H9 (cell line): Measurements from ENCODE around the gene DCLK2. TPM values are rescaled to one million over a fixed set of nuclear protein-coding genes. Genes with fewer than 3 reads are reported as not detected.

Experiments used
- DNase-seq: peaks from one replicate; pipeline ENCODE4 v3.0.0-alpha.2; 2017
- H2AFZ ChIP-seq: one replicate; pipeline ENCODE4 v1.6.1; 2013; ENCODE audit warnings: mild to moderate bottlenecking, low read length, control low read depth, moderate library complexity
- H2AK5ac ChIP-seq: 2 replicates; pipeline ENCODE4 v1.6.1; 2013; ENCODE audit warnings: low read length, control low read depth, mixed read lengths; ENCODE audit not compliant: insufficient read length
- H2BK120ac ChIP-seq: one replicate; pipeline ENCODE4 v1.6.1; 2013; ENCODE audit warnings: low read depth, mild to moderate bottlenecking, low read length, control low read depth, inconsistent platforms; ENCODE audit not compliant: poor library complexity, severe bottlenecking
- H2BK12ac ChIP-seq: 2 replicates; pipeline ENCODE4 v1.6.1; 2013; ENCODE audit warnings: low read length, control low read depth, mixed read lengths, low read depth; ENCODE audit not compliant: insufficient read length
- H2BK15ac ChIP-seq: 2 replicates; pipeline ENCODE4 v1.6.1; 2013; ENCODE audit warnings: low read depth, low read length, control low read depth
- H2BK20ac ChIP-seq: one replicate; pipeline ENCODE4 v1.6.1; 2013; ENCODE audit warnings: low read depth, mild to moderate bottlenecking, low read length, control low read depth, inconsistent platforms; ENCODE audit not compliant: poor library complexity, severe bottlenecking
- H2BK5ac ChIP-seq: 2 replicates; pipeline ENCODE4 v1.6.1; 2013; ENCODE audit warnings: low read length, control low read depth, mixed read lengths; ENCODE audit not compliant: insufficient read length
- H3K14ac ChIP-seq: 2 replicates; pipeline ENCODE4 v1.6.1; 2013; ENCODE audit warnings: low read length, control low read depth; ENCODE audit not compliant: insufficient read depth
- H3K18ac ChIP-seq: 2 replicates; pipeline ENCODE4 v1.6.1; 2013; ENCODE audit warnings: low read depth, mild to moderate bottlenecking, mixed read lengths, low read length, control low read depth; ENCODE audit not compliant: insufficient read length
- H3K23ac ChIP-seq: 2 replicates; pipeline ENCODE4 v1.6.1; 2013; ENCODE audit warnings: low read length, control low read depth, mixed read lengths, low read depth; ENCODE audit not compliant: insufficient read length
- H3K23me2 ChIP-seq: 2 replicates; pipeline ENCODE4 v1.6.1; 2013; ENCODE audit warnings: low read depth, mild to moderate bottlenecking, mixed read lengths, low read length, control low read depth; ENCODE audit not compliant: insufficient read length, poor library complexity, severe bottlenecking
- H3K27ac ChIP-seq: 2 replicates; pipeline ENCODE4 v1.5.1; 2013; ENCODE audit warnings: low read length, control low read depth, mixed read lengths, low read depth; ENCODE audit not compliant: insufficient read length
- H3K27me3 ChIP-seq: 2 replicates; pipeline ENCODE4 v1.6.1; 2013; ENCODE audit warnings: low read length, control low read depth, inconsistent platforms; ENCODE audit not compliant: insufficient read depth
- H3K4ac ChIP-seq: 2 replicates; pipeline ENCODE4 v1.6.1; 2013; ENCODE audit warnings: low read depth, mild to moderate bottlenecking, control low read depth, inconsistent platforms, low read length, moderate library complexity
- H3K4me1 ChIP-seq: 2 replicates; pipeline ENCODE4 v1.6.1; 2013; ENCODE audit warnings: low read length, control low read depth, inconsistent platforms; ENCODE audit not compliant: insufficient read depth
- H3K4me2 ChIP-seq: 2 replicates; pipeline ENCODE4 v1.6.1; 2013; ENCODE audit warnings: low read length, control low read depth, mixed read lengths; ENCODE audit not compliant: insufficient read length, insufficient read depth
- H3K56ac ChIP-seq: 2 replicates; pipeline ENCODE4 v1.6.1; 2013; ENCODE audit warnings: low read depth, mild to moderate bottlenecking, mixed read lengths, low read length, control low read depth; ENCODE audit not compliant: insufficient read length
- H3K79me1 ChIP-seq: 2 replicates; pipeline ENCODE4 v1.6.1; 2013; ENCODE audit warnings: low read depth, mild to moderate bottlenecking, moderate library complexity, low read length, control low read depth, inconsistent platforms; ENCODE audit not compliant: insufficient read depth, poor library complexity, severe bottlenecking
- H3K79me2 ChIP-seq: 2 replicates; pipeline ENCODE4 v1.6.1; 2013; ENCODE audit warnings: low read length, control low read depth, inconsistent platforms; ENCODE audit not compliant: insufficient read depth
- H3K9ac ChIP-seq: 2 replicates; pipeline ENCODE4 v1.6.1; 2013; ENCODE audit warnings: low read length, control low read depth, mixed read lengths; ENCODE audit not compliant: insufficient read length; ENCODE audit errors: extremely low read depth
- H3K9me3 ChIP-seq: one replicate; pipeline ENCODE4 v1.6.1; 2013; ENCODE audit warnings: low read depth, low read length, inconsistent platforms; ENCODE audit not compliant: control insufficient read depth
- H3T11ph ChIP-seq: one replicate; pipeline ENCODE4 v1.6.1; 2013; ENCODE audit warnings: mild to moderate bottlenecking, low read length, control low read depth, inconsistent platforms
- H4K20me1 ChIP-seq: one replicate; pipeline ENCODE4 v1.6.1; 2013; ENCODE audit not compliant: control insufficient read depth, insufficient read length, insufficient read depth
- H4K5ac ChIP-seq: 2 replicates; pipeline ENCODE4 v1.6.1; 2013; ENCODE audit warnings: low read depth, mild to moderate bottlenecking, mixed read lengths, low read length, control low read depth; ENCODE audit not compliant: insufficient read length
- H4K8ac ChIP-seq: replicated peaks from 2 replicates; pipeline ENCODE4 v1.6.1; 2013; ENCODE audit warnings: low read length, control low read depth, mixed read lengths, low read depth; ENCODE audit not compliant: insufficient read length
- H4K91ac ChIP-seq: 2 replicates; pipeline ENCODE4 v1.6.1; 2013; ENCODE audit warnings: low read depth, mild to moderate bottlenecking, moderate library complexity, mixed read lengths, low read length, control low read depth; ENCODE audit not compliant: insufficient read length
- H3K27ac Mint-ChIP-seq, 3 experiments: 2 replicates in 2 of 3; 3 replicates in 1 of 3; pipeline ENCODE4 v1.8.0; 2020 to 2021; ENCODE audit warnings: mixed read lengths in 3 of 3, mild to moderate bottlenecking in 1 of 3, moderate library complexity in 1 of 3
- H3K27me3 Mint-ChIP-seq: 2 replicates; pipeline ENCODE4 v1.8.0; 2021; ENCODE audit warnings: low read depth, mild to moderate bottlenecking, moderate library complexity, mixed read lengths
- H3K36me3 Mint-ChIP-seq, 3 experiments: 2 replicates in 2 of 3; 3 replicates in 1 of 3; pipeline ENCODE4 v1.8.0; 2020 to 2021; ENCODE audit warnings: low read depth in 3 of 3, mixed read lengths in 3 of 3; ENCODE audit not compliant: insufficient read depth in 1 of 3
- H3K4me1 Mint-ChIP-seq, 2 experiments: 2 replicates each; pipeline ENCODE4 v1.8.0; 2020; ENCODE audit warnings: mixed read lengths in 2 of 2
- H3K4me3 Mint-ChIP-seq, 2 experiments: 2 replicates in 1 of 2; 3 replicates in 1 of 2; pipeline ENCODE4 v1.8.0; 2020 to 2021; ENCODE audit warnings: mild to moderate bottlenecking in 2 of 2, mixed read lengths in 2 of 2, moderate library complexity in 1 of 2
- H3K9me3 Mint-ChIP-seq, 2 experiments: 2 replicates in 1 of 2; 3 replicates in 1 of 2; pipeline ENCODE4 v1.8.0; 2020; ENCODE audit warnings: mild to moderate bottlenecking in 2 of 2, mixed read lengths in 2 of 2, moderate library complexity in 1 of 2
- CTCF ChIP-seq: fragments of 200-600 bp; sonication (generic); conservative IDR thresholded peaks from 3 replicates; pipeline ENCODE4 v1.8.0; 2021; ENCODE audit warnings: antibody characterized with exemption, mild to moderate bottlenecking
- WGBS: extraction: QIAGEN DNeasy Blood & Tissue Kit; methylation state at CpG from one replicate; pipeline ENCODE4 v1.1.7; 2013; ENCODE audit warnings: missing lambda C conversion rate, low lambda C conversion rate, mixed read lengths; ENCODE audit not compliant: insufficient read length; ENCODE audit errors: extremely low coverage; 5-methylcytosine and 5-hydroxymethylcytosine counted together
- total RNA-seq: library from RNA; stranded (reverse); gene quantifications from 2 replicates; pipeline ENCODE4 v1.2.1, GENCODE V29; 2021

Gene DCLK2
- total RNA-seq, 1 experiment from 2014 or later: 0.33 TPM

GRCh38 chr4:150116506-150116905, 38.3 kb downstream of the DCLK2 start:
- Histone ChIP-seq H4K20me1 (no peaks in the 10 kb centered on the region), H2AK5ac (no peak overlapping the region), H3K79me1 (no peaks in the 10 kb centered on the region), H3K4me1 (no peaks in the 10 kb centered on the region), H3K9me3 (no peaks in the 10 kb centered on the region), H3K4me2 (no peak overlapping the region), H2BK12ac (no peak overlapping the region), H4K91ac (no peak overlapping the region), H3K27ac (no peak overlapping the region), H3K9ac (no peak overlapping the region), H2BK5ac (no peak overlapping the region), H3K4ac (no peak overlapping the region), H3K79me2 (no peaks in the 10 kb centered on the region), H3K27me3 (no peaks in the 10 kb centered on the region), H4K8ac (no peak overlapping the region), H3T11ph (no peak overlapping the region), H4K5ac (no peak overlapping the region), H3K23me2 (no peaks in the 10 kb centered on the region), H3K18ac (no peak overlapping the region), H2BK15ac (no peak overlapping the region), H3K23ac (no peak overlapping the region), H3K14ac (no peak overlapping the region), H2AFZ (no peak overlapping the region), H2BK120ac (no peak overlapping the region), H2BK20ac (no peak overlapping the region), H3K56ac (no peak overlapping the region)
- Mint-ChIP-seq H3K27me3 (no peaks in the 10 kb centered on the region), H3K36me3 (peaks cover 0 to 4% (median 0%) of the 10 kb centered on the region in 3 experiments; a peak in 2 of 7 replicates), H3K27ac (no peak overlapping the region), H3K9me3 (peaks cover 2 to 8% of the 10 kb centered on the region in 2 experiments; a peak in 3 of 5 replicates), H3K4me1 (peaks cover 6 to 13% of the 10 kb centered on the region in 2 experiments), H3K4me3 (no peak overlapping the region)
- no peak for TF ChIP-seq CTCF
- DNase-seq: no peak
- no CpG with 5 or more reads among the region's 2 CpGs for WGBS
